GM18873 (cell line): Measurements from ENCODE around the gene PEX26.
"Not testable (repeated sequence)": the region's sequence is repeated elsewhere in the genome, so short reads cannot be mapped to it uniquely, and the experiment has no call there.

Experiments used
- ATAC-seq: cut with Tn5 transposase; IDR thresholded peaks from one replicate; pipeline ENCODE4 v1.9.1; 2021; ENCODE audit warnings: mild to moderate bottlenecking, moderate library complexity, moderate number of reproducible peaks; ENCODE audit not compliant: unreplicated experiment, low FRiP score

PEX26 gene

GRCh38 chr22:18093661-18094060 is 15.9 kb downstream of the PEX26 start:
- no peak for ATAC-seq

- no peak for ATAC-seq
These were observed 17.5 kb downstream of the PEX26 start for GRCh38 chr22:18095101-18095805.

- ATAC-seq = no peak
These were observed 19.0 kb downstream of the PEX26 start for GRCh38 chr22:18096823-18097222.

GRCh38 chr22:18100781-18101180 is 23.0 kb downstream of the PEX26 start:
- ATAC-seq = no peak

- no peak for ATAC-seq
These were observed 23.7 kb downstream of the PEX26 start for GRCh38 chr22:18101536-18101935.

GRCh38 chr22:18103527-18104269 is 25.9 kb downstream of the PEX26 start:
- no peak for ATAC-seq

GRCh38 chr22:18104566-18104965 is 26.8 kb downstream of the PEX26 start:
- ATAC-seq = no peak

- ATAC-seq = not testable (repeated sequence)
These were observed 28.2 kb downstream of the PEX26 start for GRCh38 chr22:18105981-18106380.

- ATAC-seq = not testable (repeated sequence)
These were observed 29.0 kb downstream of the PEX26 start for GRCh38 chr22:18106550-18107341.

GRCh38 chr22:18108187-18108586 is 30.4 kb downstream of the PEX26 start:
- ATAC-seq = no peak

- ATAC-seq = no peak
These were observed 31.8 kb downstream of the PEX26 start for GRCh38 chr22:18109410-18110193.

- ATAC-seq = no peak
These were observed 32.6 kb downstream of the PEX26 start, which contains the start of gene TUBA8 for GRCh38 chr22:18110194-18110953. TSS of gene TUBA8 (plus strand) at chr22:18110809. CDS start at chr22:18110866, 57 bp downstream.

GRCh38 chr22:18110954-18111758 is 33.4 kb downstream of the PEX26 start:
- ATAC-seq = no peak

GRCh38 chr22:18111759-18112330 is 34.1 kb downstream of the PEX26 start:
- no peak for ATAC-seq

GRCh38 chr22:18112440-18112839 is 34.6 kb downstream of the PEX26 start:
- ATAC-seq = no peak

- ATAC-seq = no peak
These were observed 36.0 kb downstream of the PEX26 start for GRCh38 chr22:18113680-18114394.

GRCh38 chr22:18114495-18114894 is 36.7 kb downstream of the PEX26 start:
- ATAC-seq = no peak
